22Rv1 (cell line): ENCODE data around the gene POMT2.

ENCODE experiments used
- ZFX ChIP-seq: fragments of 450-650 bp; IDR thresholded peaks from 2 replicates; pipeline ENCODE4 v1.6.1; 2017; ENCODE audit warnings: antibody characterized with exemption, borderline replicate concordance
- TF ChIP-seq, protein P1 (sequence below): fragments of 450-650 bp; IDR thresholded peaks from 2 replicates; pipeline ENCODE4 v1.5.1; 2017; ENCODE audit warnings: mild to moderate bottlenecking

DNA sequence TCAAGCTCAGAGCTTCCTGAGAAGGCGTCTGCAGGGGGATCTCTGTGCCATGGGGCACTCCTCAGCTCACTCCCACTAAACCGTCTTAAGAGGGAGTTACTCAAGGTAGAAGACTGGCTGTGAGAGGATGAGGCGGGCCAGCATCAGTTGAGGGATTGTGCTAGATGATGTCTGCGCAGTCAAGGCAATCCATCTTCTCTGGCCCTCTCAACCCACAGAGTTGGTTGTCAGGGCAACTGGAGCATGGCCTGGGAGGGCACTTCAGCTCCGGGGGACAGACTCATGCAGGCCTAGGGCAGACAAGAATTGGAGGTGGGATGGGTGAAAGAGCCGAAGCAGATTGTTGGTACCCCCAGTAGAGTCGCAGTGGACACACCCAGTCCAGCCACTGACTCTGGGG is 9.2 kb upstream of the POMT2 start:
- TF ChIP-seq, protein P1, sequence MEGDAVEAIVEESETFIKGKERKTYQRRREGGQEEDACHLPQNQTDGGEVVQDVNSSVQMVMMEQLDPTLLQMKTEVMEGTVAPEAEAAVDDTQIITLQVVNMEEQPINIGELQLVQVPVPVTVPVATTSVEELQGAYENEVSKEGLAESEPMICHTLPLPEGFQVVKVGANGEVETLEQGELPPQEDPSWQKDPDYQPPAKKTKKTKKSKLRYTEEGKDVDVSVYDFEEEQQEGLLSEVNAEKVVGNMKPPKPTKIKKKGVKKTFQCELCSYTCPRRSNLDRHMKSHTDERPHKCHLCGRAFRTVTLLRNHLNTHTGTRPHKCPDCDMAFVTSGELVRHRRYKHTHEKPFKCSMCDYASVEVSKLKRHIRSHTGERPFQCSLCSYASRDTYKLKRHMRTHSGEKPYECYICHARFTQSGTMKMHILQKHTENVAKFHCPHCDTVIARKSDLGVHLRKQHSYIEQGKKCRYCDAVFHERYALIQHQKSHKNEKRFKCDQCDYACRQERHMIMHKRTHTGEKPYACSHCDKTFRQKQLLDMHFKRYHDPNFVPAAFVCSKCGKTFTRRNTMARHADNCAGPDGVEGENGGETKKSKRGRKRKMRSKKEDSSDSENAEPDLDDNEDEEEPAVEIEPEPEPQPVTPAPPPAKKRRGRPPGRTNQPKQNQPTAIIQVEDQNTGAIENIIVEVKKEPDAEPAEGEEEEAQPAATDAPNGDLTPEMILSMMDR, result no peak
- TF ChIP-seq ZFX, result no peak
